Medulla oblongata (tissue), 1 donor: ENCODE results near the gene RTTN.

ENCODE experiments used
- DNase-seq: peaks from one replicate; pipeline ENCODE4 v3.0.0-alpha.2; 2015; ENCODE audit errors: extremely low spot score

The RTTN gene

GRCh38 chr18:70197844-70198243 lies 7.6 kb downstream of the RTTN start:
- no peak for DNase-seq

DNA sequence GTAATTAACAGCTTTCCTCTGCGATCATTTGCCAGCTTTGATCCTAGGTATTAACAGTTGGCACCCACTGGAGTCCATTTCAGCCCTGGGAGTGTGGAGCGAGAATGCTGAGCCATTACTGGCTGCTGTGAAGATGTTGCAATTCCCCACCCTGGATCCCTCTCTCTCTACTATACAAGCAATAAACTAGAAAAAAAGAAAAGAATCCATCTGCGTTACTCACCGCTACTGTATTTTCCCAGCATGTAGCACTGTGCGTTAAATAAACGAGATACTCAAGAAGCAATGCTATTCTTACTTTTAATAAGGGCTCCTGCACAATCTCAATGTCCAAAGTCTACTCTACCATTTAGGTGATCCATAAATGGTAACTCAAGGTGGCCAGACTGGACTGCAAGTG lies 8.5 kb downstream of the RTTN start:
- no peak for DNase-seq

GRCh38 chr18:70195852-70196434 lies 9.5 kb downstream of the RTTN start:
- DNase-seq: peak; percentile 75

- no peak for DNase-seq
These were observed 10.4 kb downstream of the RTTN start for GRCh38 chr18:70195014-70195614.

- no peak for DNase-seq
These were observed 11.1 kb downstream of the RTTN start for GRCh38 chr18:70194227-70194890.

GRCh38 chr18:70190529-70190928 lies 15.0 kb downstream of the RTTN start:
- no peak for DNase-seq

GRCh38 chr18:70188113-70188512 lies 17.4 kb downstream of the RTTN start:
- DNase-seq: no peak

DNA sequence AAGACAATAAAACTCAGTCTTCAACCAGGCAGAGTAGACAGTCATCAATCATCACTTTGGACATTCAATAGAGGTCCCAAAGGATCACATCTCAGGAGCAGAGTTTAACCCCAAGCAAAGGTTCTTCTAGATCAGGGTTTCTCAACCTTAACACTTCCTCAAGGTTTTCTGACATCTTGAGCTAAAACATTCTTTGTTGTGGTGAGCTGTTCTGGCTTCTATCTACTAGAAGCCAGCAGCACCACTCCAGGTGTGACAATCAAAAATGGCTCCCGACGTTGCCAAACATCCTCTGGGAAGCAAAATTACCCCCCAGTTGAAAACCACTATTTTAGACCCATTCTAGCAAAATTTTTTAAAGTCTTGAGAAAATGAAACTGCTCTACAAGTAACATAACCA lies 22.0 kb downstream of the RTTN start:
- DNase-seq: no peak

DNA sequence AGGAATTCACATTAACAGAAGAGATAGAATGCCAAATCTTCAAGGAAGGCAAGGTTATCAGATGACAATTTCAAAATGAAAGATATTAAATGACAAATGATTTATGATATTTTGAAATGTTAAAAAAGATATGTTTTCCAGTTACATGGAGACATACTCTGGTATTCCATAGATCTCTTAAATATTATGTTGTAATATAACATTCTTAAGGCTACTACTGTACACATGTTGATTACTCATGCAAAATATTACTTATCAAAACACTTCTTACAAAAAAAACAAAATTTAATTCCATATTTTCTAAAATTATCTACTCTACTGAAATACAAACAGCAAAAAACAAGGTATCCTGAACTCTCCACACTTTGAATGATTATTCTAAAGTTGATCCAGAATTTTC lies 22.9 kb downstream of the RTTN start:
- DNase-seq: no peak

GRCh38 chr18:70181725-70182124 lies 23.8 kb downstream of the RTTN start:
- no peak for DNase-seq

DNA sequence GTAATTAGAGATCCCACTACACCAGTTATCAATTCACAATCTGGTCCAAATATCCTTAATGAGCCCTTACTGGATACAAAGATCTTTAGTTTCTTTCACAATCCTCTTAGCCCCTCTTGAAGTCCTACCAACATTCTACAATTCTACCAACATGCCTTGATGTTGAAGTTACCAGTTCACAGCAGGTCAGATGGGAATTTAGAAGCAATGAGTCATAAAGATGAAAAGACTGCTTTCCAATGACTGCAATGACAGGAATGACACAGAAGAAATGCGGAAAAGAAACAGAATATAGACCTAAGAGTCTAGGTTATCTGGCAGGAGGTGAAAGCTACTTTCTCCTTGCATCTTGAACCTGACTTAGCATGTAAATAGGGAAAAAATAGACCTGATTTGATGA lies 24.5 kb downstream of the RTTN start:
- no peak for DNase-seq

- DNase-seq: no peak
These were observed 28.9 kb downstream of the RTTN start for GRCh38 chr18:70176537-70176936.

GRCh38 chr18:70175216-70175615 lies 30.3 kb downstream of the RTTN start:
- no peak for DNase-seq

- DNase-seq: no peak
These were observed 33.3 kb downstream of the RTTN start for GRCh38 chr18:70172225-70172624.

- DNase-seq: no peak
These were observed 35.7 kb downstream of the RTTN start for GRCh38 chr18:70169747-70170146.

- DNase-seq: no peak
These were observed 38.8 kb downstream of the RTTN start for GRCh38 chr18:70166668-70167067.

GRCh38 chr18:70165936-70166335 lies 39.6 kb downstream of the RTTN start:
- DNase-seq: no peak

DNA sequence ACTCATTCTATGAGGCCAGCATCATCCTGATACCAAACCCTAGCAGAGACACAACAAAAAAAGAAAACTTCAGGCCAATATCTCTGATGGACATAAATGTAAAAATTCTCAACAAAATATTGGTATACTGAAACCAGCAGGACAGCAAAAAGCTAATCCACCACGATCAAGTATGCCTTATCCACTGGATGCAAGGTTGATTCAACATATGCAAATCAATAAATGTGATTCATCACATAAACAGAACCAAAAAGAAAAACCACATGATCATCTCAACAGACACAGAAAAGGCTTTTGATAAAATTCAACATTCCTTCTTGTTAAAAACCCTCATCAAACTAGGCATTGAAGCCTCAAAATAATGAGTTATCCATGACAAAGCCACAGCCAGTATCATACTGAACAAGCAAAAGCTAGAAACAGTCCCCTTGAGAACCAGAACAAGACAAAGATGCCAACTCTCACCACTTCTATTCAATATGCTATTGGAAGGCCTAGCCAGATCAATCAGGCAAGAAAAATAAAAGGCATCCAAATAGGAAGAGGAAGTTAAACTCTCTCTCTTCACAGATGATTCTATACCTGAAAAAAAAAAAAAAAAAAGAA lies 45.3 kb downstream of the RTTN start:
- DNase-seq: no peak

DNA sequence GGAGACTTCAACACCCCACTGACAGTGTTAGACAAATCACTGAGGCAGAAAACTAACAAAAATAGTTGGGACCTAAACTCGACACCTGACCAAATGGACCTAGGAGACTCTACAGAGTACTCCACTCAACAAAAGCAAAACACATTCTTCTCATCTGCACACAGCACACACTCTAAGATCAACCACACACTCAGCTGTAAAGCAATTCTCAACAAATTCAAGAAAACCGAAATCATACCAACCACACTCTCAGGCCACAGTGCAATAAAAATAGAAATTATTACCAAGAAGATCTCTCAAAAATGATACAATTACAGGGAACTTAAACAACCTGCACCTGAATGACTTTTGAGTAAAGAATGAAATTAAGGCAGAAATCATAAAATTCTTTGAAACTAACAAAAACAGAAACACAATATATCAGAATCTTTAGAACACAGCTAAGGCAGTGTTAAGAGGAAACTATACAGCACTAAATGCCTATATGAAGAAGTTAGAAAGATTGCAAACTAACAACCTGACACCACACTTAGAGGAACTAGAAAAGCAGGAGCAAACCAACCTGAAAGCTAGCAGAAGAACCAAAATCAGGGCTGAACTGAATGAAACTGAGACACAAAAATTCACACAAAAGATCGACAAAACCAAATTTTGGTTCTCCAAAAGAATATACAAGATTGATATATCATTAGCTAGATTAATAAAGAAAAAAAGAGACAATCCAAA lies 46.3 kb downstream of the RTTN start:
- DNase-seq: no peak

DNA sequence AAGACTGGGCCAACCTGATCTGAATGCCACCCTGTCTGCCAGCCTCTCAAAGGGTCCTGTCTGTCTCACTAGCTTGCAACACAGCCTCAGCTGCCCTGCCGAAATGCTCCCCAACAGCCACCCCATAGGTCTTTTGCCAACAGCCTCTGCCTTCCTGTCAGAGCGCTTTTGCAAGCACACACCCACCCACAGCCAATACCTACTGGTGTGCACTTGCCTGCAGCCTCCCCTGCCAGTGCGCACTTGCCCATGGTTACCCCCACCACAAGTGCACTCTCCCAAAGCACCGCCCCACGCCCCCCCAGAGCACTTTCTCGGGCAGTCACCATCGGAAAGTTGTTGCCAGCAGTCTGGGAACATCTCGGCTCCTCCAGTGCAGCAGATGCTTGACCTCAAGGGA lies 48.6 kb downstream of the RTTN start:
- DNase-seq: no peak

DNA sequence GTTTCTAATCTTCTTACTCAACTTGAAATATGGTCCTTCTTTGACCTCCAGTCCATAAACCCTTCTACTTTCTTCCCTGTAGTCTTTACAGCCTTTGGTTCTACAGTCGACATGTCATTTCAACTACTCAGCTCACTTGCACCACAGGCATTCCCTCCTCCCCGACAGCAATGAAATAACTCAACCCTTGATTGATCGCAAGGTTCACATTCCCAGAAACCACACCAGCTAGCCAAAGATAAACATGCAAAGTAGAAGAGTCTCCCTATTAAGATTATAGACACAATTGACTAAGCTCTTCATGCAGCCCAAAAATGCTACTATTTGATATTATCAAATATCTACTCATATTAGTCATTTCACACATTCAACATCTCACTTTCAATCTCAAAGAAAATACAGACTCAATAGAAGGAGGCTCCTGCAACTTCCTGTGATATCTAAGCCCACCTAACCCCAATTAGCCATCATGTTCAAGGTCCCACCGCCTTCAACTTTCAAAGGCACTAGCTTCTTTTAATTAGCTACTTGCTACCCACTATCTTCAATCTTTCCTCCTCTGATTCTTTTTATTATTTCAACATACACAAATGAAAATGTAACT lies 50.8 kb downstream of the RTTN start:
- no peak for DNase-seq

GRCh38 chr18:70151614-70152013 lies 53.9 kb downstream of the RTTN start:
- peak; percentile 36 for DNase-seq
